Amniotic epithelial cell (primary cell): ENCODE measurements around the gene CCDC50.

Experiments used
- DNase-seq: peaks from one replicate; pipeline ENCODE4 v3.0.0-alpha.2; 2010; ENCODE audit warnings: low read depth

CCDC50 gene

GRCh38 chr3:191428177-191428576 is 99.0 kb downstream of the CCDC50 start:
- no peak for DNase-seq

DNA sequence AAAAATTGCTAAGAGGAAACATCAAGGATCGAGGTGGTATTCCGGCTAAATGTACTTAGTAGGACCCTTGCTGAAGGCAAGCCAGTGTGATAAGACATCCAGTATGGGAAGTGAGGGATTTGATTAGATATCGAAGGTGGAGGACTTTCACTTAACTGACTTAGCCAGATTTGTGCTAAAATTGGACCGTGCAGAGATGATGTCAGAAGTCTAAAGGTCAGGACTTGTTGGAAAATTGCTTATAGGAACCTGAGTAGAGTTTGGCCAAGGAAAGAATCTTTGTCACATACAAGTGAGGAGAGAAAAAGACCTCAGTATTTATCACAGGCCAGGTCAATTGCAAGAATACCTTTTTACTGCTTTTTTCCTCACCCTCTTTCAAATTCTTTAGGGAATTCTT is 100.9 kb downstream of the CCDC50 start:
- DNase-seq = no peak

DNA sequence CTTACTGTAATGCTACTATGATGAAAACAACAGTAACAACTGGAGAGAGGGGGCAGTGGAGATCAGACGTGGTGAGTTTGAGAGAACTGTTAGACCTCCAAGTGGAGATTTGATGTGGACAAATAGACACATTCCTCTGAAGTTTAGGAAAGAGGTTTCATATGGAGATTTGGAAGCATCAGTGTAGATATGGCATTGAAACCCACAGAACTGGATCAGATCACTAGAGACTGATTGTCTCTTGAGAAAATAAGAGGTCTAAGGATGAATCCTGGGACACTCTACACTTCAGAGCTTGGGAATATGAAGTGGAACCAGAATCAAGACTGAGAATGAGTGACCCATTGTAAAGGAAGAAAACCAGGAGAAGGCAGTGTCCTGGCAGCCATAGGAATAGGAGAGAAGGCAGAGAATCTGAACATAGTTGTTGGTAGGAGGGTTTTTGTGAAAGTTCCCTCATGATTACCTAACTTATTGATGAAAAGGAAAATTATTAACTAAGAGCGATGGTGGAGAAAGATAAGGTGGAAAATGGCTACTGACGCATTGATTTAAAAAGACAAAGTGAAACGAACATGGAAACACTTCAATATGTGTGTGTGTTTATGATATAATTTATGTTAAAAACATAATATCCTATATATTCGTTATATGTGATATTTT is 102.1 kb downstream of the CCDC50 start:
- no peak for DNase-seq

GRCh38 chr3:191432162-191432561 is 103.0 kb downstream of the CCDC50 start:
- no peak for DNase-seq

- DNase-seq = no peak
These were observed 104.8 kb downstream of the CCDC50 start for GRCh38 chr3:191434024-191434423.

GRCh38 chr3:191435981-191436380 is 106.8 kb downstream of the CCDC50 start:
- DNase-seq = no peak

GRCh38 chr3:191438150-191438814 is 109.1 kb downstream of the CCDC50 start:
- DNase-seq = no peak

DNA sequence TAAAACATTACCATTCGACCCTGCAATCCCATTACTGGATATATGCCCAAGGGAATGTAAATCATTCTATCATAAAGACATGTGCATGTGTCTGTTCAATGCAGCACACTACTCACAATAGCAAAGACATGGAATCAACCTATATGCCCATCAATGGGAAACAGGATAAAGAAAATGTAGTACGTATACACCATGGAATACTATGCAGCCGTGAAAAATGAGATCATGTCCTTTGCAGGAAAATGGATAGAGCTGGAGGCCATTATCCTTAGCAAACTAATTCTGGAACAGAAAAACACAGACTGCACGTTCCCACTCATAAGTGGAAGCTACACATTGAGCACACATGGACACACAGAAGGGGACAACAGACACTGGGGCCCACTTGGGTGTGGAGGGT is 111.3 kb downstream of the CCDC50 start:
- DNase-seq = no peak

DNA sequence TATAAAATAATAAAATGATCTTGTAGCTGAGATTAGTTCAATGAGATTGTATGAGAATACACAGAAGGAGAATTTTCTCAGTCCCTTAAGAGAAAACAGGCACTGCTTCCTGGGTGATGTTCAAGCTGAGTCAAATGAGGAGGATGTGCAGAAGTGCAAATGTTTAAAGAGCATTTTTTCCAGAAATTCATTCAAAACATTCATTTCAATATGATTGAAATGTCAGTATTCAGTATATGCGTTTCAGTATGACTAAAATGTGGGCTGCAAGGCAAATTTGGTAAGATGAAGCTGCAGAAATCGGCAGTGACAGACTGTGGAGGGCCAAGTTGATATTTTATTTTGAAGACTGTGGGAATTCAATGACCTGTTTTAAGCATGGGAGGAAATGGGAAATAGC is 112.5 kb downstream of the CCDC50 start:
- DNase-seq = no peak

DNA sequence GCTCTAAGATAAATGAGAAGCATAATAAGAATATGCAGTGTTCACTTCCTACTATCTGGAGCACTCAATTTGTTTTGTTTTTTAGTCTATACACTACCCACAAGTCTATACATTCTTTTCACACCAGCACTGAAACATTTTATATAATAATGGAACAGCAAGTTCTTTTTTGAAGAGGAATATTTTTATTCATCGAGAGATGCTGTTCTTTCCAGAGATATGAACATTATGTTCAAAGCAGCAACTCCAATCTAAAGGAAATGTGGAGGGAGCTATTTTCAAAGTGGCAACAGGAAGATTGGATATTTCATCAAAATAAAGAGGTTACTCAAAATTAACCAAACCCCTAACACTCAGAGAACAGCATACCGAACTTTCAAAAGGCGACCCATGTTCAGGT is 115.4 kb downstream of the CCDC50 start:
- no peak for DNase-seq
